IMR-90 (cell line): ENCODE measurements around the gene DLD. TPM values are rescaled to one million over a fixed set of nuclear protein-coding genes. Genes with fewer than 3 reads are reported as not detected.

ENCODE experiments used
- polyA plus RNA-seq, 3 experiments: library from polyadenylated mRNA; depleted of rRNA; stranded (reverse); fragments of >200 nt; gene quantifications; 2 replicates each; pipeline ENCODE4 v1.2.3, GENCODE V29; 2012; ENCODE audit warnings: low replicate concordance in 1 of 3
- total RNA-seq: library from RNA; depleted of rRNA; stranded (reverse); fragments of >200 nt; gene quantifications from 2 replicates; pipeline ENCODE4 v1.2.3, GENCODE V29; 2012; rRNA removed

Gene DLD
- total and polyA plus RNA-seq, 2 of the 4 experiments (the other 2 are of a cell fraction), result 121 to 361 TPM

Other genes starting within 250 kb of the DLD start
- gene SLC26A4, start 230.4 kb upstream of the DLD start, total RNA-seq, result 0.56 and 1.1 TPM in 2 replicates
- gene SLC26A4, start 230.4 kb upstream of the DLD start, polyA plus RNA-seq (2012; rRNA removed), result 0.09 and 0.20 TPM in 2 replicates
- 15.6 and 20.3 TPM in 2 replicates for gene CBLL1, start 147.0 kb upstream of the DLD start, total RNA-seq
- gene CBLL1, start 147.0 kb upstream of the DLD start, polyA plus RNA-seq (2012; rRNA removed), result 19.0 and 19.7 TPM in 2 replicates
- not detected in 2 replicates for gene SLC26A3, start 88.0 kb upstream of the DLD start, total RNA-seq
- not detected in 2 replicates for gene SLC26A3, start 88.0 kb upstream of the DLD start, polyA plus RNA-seq (2012; rRNA removed)
- gene LAMB1, start 112.0 kb downstream of the DLD start, total RNA-seq, result 117 TPM in 2 replicates
- gene LAMB1, start 112.0 kb downstream of the DLD start, polyA plus RNA-seq (2012; rRNA removed), result 97.5 and 114 TPM in 2 replicates
- gene LAMB4, start 239.2 kb downstream of the DLD start, total RNA-seq, result under 0.01 and 0.18 TPM in 2 replicates
- gene LAMB4, start 239.2 kb downstream of the DLD start, polyA plus RNA-seq (2012; rRNA removed), result 0.12 and 0.13 TPM in 2 replicates